Fibroblast of lung (primary cell): ENCODE results near the gene UBIAD1. TPM values are rescaled to one million over a fixed set of nuclear protein-coding genes. Genes with fewer than 3 reads are reported as not detected.
A peak's percentile ranks its signal among the peaks of the same experiment; 100 is the strongest.

ENCODE experiments used
- DNase-seq, 2 donors: peaks; one replicate each; pipeline versions ENCODE4 v3.0.0 to v3.0.0-alpha.2; 2010; ENCODE audit warnings: low read depth in 2 of 2
- H2AFZ ChIP-seq: 2 replicates; pipeline ENCODE4 v1.5.1; 2012; ENCODE audit warnings: low read length, control low read depth, inconsistent platforms
- H3K27ac ChIP-seq: 2 replicates; pipeline ENCODE4 v1.5.1; 2011; ENCODE audit warnings: low read length, control low read depth; ENCODE audit not compliant: insufficient read depth
- H3K27me3 ChIP-seq: 2 replicates; pipeline ENCODE4 v1.5.1; 2011; ENCODE audit warnings: mild to moderate bottlenecking, low read length; ENCODE audit not compliant: control insufficient read depth, insufficient read depth
- H3K36me3 ChIP-seq: 2 replicates; pipeline ENCODE4 v1.5.1; 2011; ENCODE audit warnings: low read length; ENCODE audit not compliant: control insufficient read depth, insufficient read depth
- H3K4me1 ChIP-seq: 2 replicates; pipeline ENCODE4 v1.5.1; 2011; ENCODE audit warnings: low read length; ENCODE audit not compliant: control insufficient read depth, insufficient read depth; ENCODE audit errors: extremely low read depth
- H3K4me2 ChIP-seq: 2 replicates; pipeline ENCODE4 v1.5.1; 2011; ENCODE audit warnings: low read length, control low read depth; ENCODE audit not compliant: insufficient read depth; ENCODE audit errors: extremely low read depth
- H3K4me3 ChIP-seq, 4 experiments: fragments of 200-600 bp in 1 of 4; sonication (generic) in 1 of 4; replicated peaks in 1 of 4; 2 replicates each; pipeline ENCODE4 v1.5.1; 2011 to 2016; ENCODE audit warnings: low read length in 4 of 4, low read depth in 3 of 4, mild to moderate bottlenecking in 3 of 4, control low read depth in 2 of 4, inconsistent platforms in 1 of 4, mixed read lengths in 1 of 4; ENCODE audit not compliant: insufficient read depth in 1 of 4; ENCODE audit errors: control extremely low read depth in 1 of 4
- H3K79me2 ChIP-seq: 2 replicates; pipeline ENCODE4 v1.5.1; 2012; ENCODE audit warnings: mild to moderate bottlenecking, low read length, inconsistent platforms; ENCODE audit not compliant: control insufficient read depth, insufficient read depth
- H3K9ac ChIP-seq: 2 replicates; pipeline ENCODE4 v1.5.1; 2011; ENCODE audit warnings: mild to moderate bottlenecking, low read length, control low read depth; ENCODE audit not compliant: insufficient read depth
- H3K9me3 ChIP-seq: 2 replicates; pipeline ENCODE4 v1.5.1; 2012; ENCODE audit warnings: low read depth, low read length; ENCODE audit not compliant: control insufficient read depth, insufficient read depth
- H4K20me1 ChIP-seq: 2 replicates; pipeline ENCODE4 v1.5.1; 2011; ENCODE audit warnings: low read length; ENCODE audit not compliant: control insufficient read depth, insufficient read depth; ENCODE audit errors: extremely low read depth
- CTCF ChIP-seq, 2 donors: IDR thresholded peaks in 1 of 2; conservative IDR thresholded peaks in 1 of 2; 1 replicate in 1 of 2; 2 replicates in 1 of 2; pipeline ENCODE4 v1.5.1; 2011 to 2012; ENCODE audit warnings: low read length in 2 of 2, control low read depth in 1 of 2, inconsistent platforms in 1 of 2, low read depth in 1 of 2, mild to moderate bottlenecking in 1 of 2
- EZH2 ChIP-seq: IDR thresholded peaks from 2 replicates; pipeline ENCODE4 v1.5.1; 2012; ENCODE audit warnings: low read length, control low read depth, mild to moderate bottlenecking; ENCODE audit errors: missing control alignments
- polyA plus RNA-seq, 2 donors: library from polyadenylated mRNA; depleted of rRNA in 1 of 2; stranded (reverse) in 1 of 2; unstranded in 1 of 2; fragments of >200 nt; gene quantifications; 2 replicates each; pipeline ENCODE4 v1.2.1, GENCODE V29; 2011 to 2012; ENCODE audit warnings: missing spikeins in 1 of 2
- total RNA-seq: library from RNA; depleted of rRNA; stranded (reverse); fragments of >200 nt; gene quantifications from 2 replicates; pipeline ENCODE4 v1.2.1, GENCODE V29; 2014

Gene UBIAD1
- total and polyA plus RNA-seq, 2 donors (not counting 1 experiment from before 2014, with no cell fraction given), result 7.1 to 7.6 TPM

GRCh38 chr1:11286735-11287410, 13.9 kb downstream of the UBIAD1 start:
- no peak overlapping the region for H2AFZ ChIP-seq
- H3K27ac ChIP-seq, result no peak overlapping the region
- peaks cover 3% of the 10 kb centered on the region for H3K36me3 ChIP-seq
- no peaks in the 10 kb centered on the region for H3K9me3 ChIP-seq
- no peak overlapping the region for H3K9ac ChIP-seq
- H3K4me3 ChIP-seq, result no peak overlapping the region
- TF ChIP-seq EZH2, result no peak
- no peak for TF ChIP-seq CTCF (conservative IDR thresholded peaks at IDR 0.05 in 1 of 2, IDR thresholded peaks at IDR 0.05 in 1 of 2; ENCODE audit: low read depth in 1 of 2, low read length in 2 of 2)
- DNase-seq, result peak; percentile 32 to 68
- no peaks in the 10 kb centered on the region for H3K4me1 ChIP-seq
- no peaks in the 10 kb centered on the region for H3K27me3 ChIP-seq
- no peaks in the 10 kb centered on the region for H3K79me2 ChIP-seq
- H4K20me1 ChIP-seq, result no peaks in the 10 kb centered on the region
- no peak overlapping the region for H3K4me2 ChIP-seq

- Histone ChIP-seq H3K9ac (no peak overlapping the region), H3K9me3 (no peaks in the 10 kb centered on the region), H3K4me2 (no peak overlapping the region), H2AFZ (no peak overlapping the region), H3K27ac (no peak overlapping the region), H3K36me3 (peaks cover 3% of the 10 kb centered on the region), H4K20me1 (no peaks in the 10 kb centered on the region), H3K27me3 (no peaks in the 10 kb centered on the region), H3K4me3 (no peak overlapping the region), H3K79me2 (no peaks in the 10 kb centered on the region), H3K4me1 (no peaks in the 10 kb centered on the region)
- DNase-seq, result no peak
- no peak for TF ChIP-seq CTCF (conservative IDR thresholded peaks at IDR 0.05 in 1 of 2, IDR thresholded peaks at IDR 0.05 in 1 of 2; ENCODE audit: low read depth in 1 of 2, low read length in 2 of 2)
- no peak for TF ChIP-seq EZH2
Observed at GRCh38 chr1:11289064-11289463, 16.1 kb downstream of the UBIAD1 start.

- H2AFZ ChIP-seq, result no peak overlapping the region
- H3K4me3 ChIP-seq, result no peak overlapping the region
- H3K9me3 ChIP-seq, result no peaks in the 10 kb centered on the region
- H3K4me2 ChIP-seq, result no peak overlapping the region
- no peaks in the 10 kb centered on the region for H4K20me1 ChIP-seq
- H3K4me1 ChIP-seq, result no peaks in the 10 kb centered on the region
- no peak overlapping the region for H3K9ac ChIP-seq
- no peak for TF ChIP-seq EZH2
- TF ChIP-seq CTCF (conservative IDR thresholded peaks at IDR 0.05 in 1 of 2, IDR thresholded peaks at IDR 0.05 in 1 of 2; ENCODE audit: low read depth in 1 of 2, low read length in 2 of 2), result no peak
- no peaks in the 10 kb centered on the region for H3K79me2 ChIP-seq
- H3K27ac ChIP-seq, result no peak overlapping the region
- DNase-seq, result no peak
- H3K36me3 ChIP-seq, result no peaks in the 10 kb centered on the region
- H3K27me3 ChIP-seq, result no peaks in the 10 kb centered on the region
Observed at GRCh38 chr1:11291049-11291448, 18.1 kb downstream of the UBIAD1 start.
